Mammary epithelial cell (primary cell): ENCODE measurements around the gene IQSEC1.

Experiments used
- CTCF ChIP-seq, 2 donors: IDR thresholded peaks in 1 of 2; conservative IDR thresholded peaks in 1 of 2; 2 replicates each; pipeline ENCODE4 v1.5.1; 2011 to 2012; ENCODE audit warnings: inconsistent platforms in 2 of 2, low read length in 2 of 2, mild to moderate bottlenecking in 2 of 2, control low read depth in 1 of 2, low read depth in 1 of 2; ENCODE audit not compliant: insufficient read depth in 1 of 2; ENCODE audit errors: extremely low read depth in 1 of 2
- EZH2 ChIP-seq: IDR thresholded peaks from 2 replicates; pipeline ENCODE4 v1.6.1; 2012; ENCODE audit warnings: low read length, inconsistent platforms, borderline replicate concordance

GRCh38 chr3:13082677-13083076 is 9.4 kb upstream of the IQSEC1 start:
- TF ChIP-seq EZH2 (no peak), CTCF (conservative IDR thresholded peaks at IDR 0.05 in 1 of 2, IDR thresholded peaks at IDR 0.05 in 1 of 2; ENCODE audit: extremely low read depth in 1 of 2, insufficient read depth in 1 of 2, low read depth in 1 of 2, low read length in 2 of 2) (no peak)
